GM12801 (cell line): Measurements from ENCODE around the gene INHA.

Source experiments
- TF ChIP-seq, protein P1 (sequence below): IDR thresholded peaks from one replicate; pipeline ENCODE4 v1.5.1; 2011; ENCODE audit warnings: control low read depth; ENCODE audit not compliant: insufficient read length; ENCODE audit errors: extremely low read depth

INHA gene

DNA sequence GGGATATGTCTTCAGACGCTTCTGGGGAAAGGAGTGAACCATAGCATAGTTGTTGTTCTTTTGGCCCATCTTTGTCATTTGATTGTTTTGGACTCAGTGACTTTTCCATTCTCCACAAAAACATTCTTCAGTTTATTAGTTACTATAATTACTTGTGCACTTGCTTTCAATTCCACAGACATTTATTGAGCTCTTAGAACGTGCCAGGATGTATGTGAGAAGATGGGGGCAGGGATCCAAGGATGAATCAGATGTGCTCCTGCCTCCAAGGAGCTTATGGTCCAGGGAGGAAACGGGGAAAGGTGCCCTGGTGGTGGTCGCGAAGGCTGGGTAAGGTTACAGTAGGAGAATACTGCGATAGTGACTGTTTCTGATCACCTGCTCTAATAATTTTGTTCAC lies 48.4 kb downstream of the INHA start:
- TF ChIP-seq, protein P1, sequence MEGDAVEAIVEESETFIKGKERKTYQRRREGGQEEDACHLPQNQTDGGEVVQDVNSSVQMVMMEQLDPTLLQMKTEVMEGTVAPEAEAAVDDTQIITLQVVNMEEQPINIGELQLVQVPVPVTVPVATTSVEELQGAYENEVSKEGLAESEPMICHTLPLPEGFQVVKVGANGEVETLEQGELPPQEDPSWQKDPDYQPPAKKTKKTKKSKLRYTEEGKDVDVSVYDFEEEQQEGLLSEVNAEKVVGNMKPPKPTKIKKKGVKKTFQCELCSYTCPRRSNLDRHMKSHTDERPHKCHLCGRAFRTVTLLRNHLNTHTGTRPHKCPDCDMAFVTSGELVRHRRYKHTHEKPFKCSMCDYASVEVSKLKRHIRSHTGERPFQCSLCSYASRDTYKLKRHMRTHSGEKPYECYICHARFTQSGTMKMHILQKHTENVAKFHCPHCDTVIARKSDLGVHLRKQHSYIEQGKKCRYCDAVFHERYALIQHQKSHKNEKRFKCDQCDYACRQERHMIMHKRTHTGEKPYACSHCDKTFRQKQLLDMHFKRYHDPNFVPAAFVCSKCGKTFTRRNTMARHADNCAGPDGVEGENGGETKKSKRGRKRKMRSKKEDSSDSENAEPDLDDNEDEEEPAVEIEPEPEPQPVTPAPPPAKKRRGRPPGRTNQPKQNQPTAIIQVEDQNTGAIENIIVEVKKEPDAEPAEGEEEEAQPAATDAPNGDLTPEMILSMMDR: no peak

DNA sequence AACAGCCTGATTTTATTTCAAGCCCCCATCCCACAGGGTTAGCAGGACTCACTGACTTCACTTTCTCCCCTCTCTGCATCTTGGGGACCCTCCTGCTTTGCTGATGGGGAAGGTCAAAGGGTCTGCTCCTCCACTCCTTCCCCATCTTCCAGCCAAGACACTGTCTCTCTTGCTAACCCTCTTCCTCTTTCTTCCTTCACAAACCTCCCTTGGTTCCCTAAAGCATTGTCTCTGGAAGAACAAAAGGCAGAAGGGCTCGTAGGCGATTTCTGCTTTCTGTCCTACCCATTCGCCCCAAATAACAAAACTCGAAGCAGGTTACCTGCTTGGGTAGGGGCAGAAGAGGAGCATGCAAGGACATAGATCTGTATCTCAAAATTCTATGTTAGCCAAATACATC lies 49.8 kb downstream of the INHA start:
- TF ChIP-seq, protein P1: no peak

DNA sequence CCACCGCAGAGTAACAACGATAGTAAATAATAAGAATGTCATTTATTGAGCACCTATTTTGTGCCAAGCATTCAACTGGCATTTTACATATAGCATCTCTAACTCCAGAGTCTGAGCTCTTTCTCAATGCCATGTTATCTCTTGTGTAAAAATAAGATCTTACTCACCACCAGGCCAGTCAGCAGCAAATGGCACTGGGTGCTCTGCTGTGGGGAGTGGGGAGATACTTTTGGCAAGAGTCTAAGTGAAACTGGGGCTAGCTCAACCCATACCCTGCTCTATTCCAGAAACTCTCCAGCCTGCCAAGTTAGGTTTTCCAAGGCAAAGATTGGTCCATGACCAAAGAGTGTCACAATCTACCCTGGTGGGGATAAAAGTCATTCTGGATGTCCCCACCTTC lies 50.4 kb downstream of the INHA start:
- TF ChIP-seq, protein P1: no peak

DNA sequence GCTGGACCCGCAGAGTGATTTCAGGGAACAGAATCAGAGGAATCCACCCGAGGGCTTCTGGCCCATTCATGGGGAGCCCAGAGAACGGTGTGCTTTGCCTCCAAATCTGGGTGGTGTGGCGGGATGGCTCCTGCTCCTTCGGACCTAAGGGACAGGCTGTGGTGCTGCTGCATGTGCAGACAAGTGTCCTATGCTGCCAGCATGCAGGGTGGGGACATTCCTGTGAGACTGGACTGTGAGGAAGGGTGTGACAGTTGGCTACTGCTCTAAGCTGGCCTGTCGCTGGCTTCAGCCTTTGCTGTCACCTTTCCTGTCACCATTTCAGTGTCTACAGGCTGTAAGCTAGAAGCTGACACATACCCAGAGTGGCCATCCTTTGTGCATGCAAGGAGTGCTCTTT lies 52.5 kb downstream of the INHA start:
- TF ChIP-seq, protein P1: no peak

DNA sequence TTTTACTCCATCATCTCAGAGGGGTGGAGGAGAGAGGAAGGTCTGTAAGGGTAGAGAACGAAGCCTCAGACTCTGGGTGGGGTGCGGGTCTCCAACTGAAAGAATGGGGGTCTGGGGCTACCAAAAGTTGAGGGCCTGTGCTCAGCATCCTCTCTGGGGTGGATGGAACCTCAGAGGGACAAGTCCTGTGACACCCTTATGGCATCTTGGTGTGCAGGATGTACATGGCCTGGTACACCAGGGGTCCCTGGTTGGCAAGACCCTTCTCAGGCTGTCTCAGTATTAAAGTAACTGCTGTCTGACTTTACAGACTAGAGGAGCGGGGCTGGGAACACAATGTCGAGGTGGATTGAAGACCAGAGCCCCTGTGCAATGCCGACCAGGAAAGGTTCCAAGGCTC lies 53.1 kb downstream of the INHA start:
- TF ChIP-seq, protein P1: no peak
